Heart right ventricle (tissue), 16 donors: Measurements from ENCODE around the gene OSBPL5. TPM values are rescaled to one million over a fixed set of nuclear protein-coding genes. Genes with fewer than 3 reads are reported as not detected.

Experiments
- ATAC-seq, 8 donors: fragments of 200-7000 bp; cut with Tn5 transposase; one replicate each; pipeline ENCODE4 v1.9.1; 2020; ENCODE audit warnings: mild to moderate bottlenecking in 8 of 8, moderate library complexity in 8 of 8, moderate number of reproducible peaks in 1 of 8
- DNase-seq, 2 donors: peaks; one replicate each; pipeline ENCODE4 v3.0.0-alpha.2; 2020
- H3K27ac ChIP-seq, 10 donors: fragments of 200-600 bp; sonication (generic) in 2 of 10; one replicate each; pipeline versions ENCODE4 v1.5.0 to v1.8.0; 2020 to 2022; ENCODE audit warnings: mild to moderate bottlenecking in 3 of 10
- H3K27me3 ChIP-seq, 7 donors: fragments of 200-600 bp; one replicate each; pipeline ENCODE4 v1.8.0; 2021 to 2022; ENCODE audit warnings: mild to moderate bottlenecking in 2 of 7
- H3K36me3 ChIP-seq, 9 donors: fragments of 200-600 bp; sonication (generic) in 1 of 9; one replicate each; pipeline versions ENCODE4 v1.5.0 to v1.8.0; 2020 to 2022; ENCODE audit warnings: mild to moderate bottlenecking in 2 of 9
- H3K4me1 ChIP-seq, 9 donors: fragments of 200-600 bp; sonication (generic) in 1 of 9; one replicate each; pipeline versions ENCODE4 v1.5.0 to v1.8.0; 2020 to 2022; ENCODE audit warnings: mild to moderate bottlenecking in 4 of 9
- H3K4me3 ChIP-seq, 10 donors: fragments of 200-600 bp; sonication (generic) in 2 of 10; one replicate each; pipeline versions ENCODE4 v1.5.0 to v1.8.0; 2020 to 2022; ENCODE audit warnings: mild to moderate bottlenecking in 7 of 10, moderate library complexity in 2 of 10
- H3K9me3 ChIP-seq, 11 donors: fragments of 200-600 bp in 10 of 11; sonication (generic) in 2 of 11; one replicate each; pipeline versions ENCODE4 v1.5.0 to v1.8.0; 2013 to 2022; ENCODE audit warnings: mild to moderate bottlenecking in 2 of 11, control low read depth in 1 of 11, moderate library complexity in 1 of 11
- CTCF ChIP-seq, 9 donors: fragments of 200-600 bp; sonication (generic) in 2 of 9; IDR thresholded peaks; one replicate each; pipeline versions ENCODE4 v1.5.0 to v1.8.0; 2021 to 2022; ENCODE audit warnings: antibody characterized with exemption in 9 of 9, mild to moderate bottlenecking in 5 of 9, moderate library complexity in 1 of 9
- WGBS, 2 donors: extraction: QIAGEN DNeasy Blood & Tissue Kit; methylation state at CpG; one replicate each; pipeline ENCODE4 v1.1.7; 2013; ENCODE audit warnings: inconsistent platforms in 1 of 2; 5-methylcytosine and 5-hydroxymethylcytosine counted together
- intact Hi-C, 10 donors: fragments of 100-400 bp; cut with DNase I; formaldehyde crosslinking; loops; one replicate each; pipeline versions ENCODE4 v1.11.1 to v1.14.2; 2022
- polyA plus RNA-seq, 2 donors: library from polyadenylated mRNA; stranded (reverse); fragments of 200-250 nt; gene quantifications; one replicate each; pipeline ENCODE4 v1.2.3, GENCODE V29; 2013
- total RNA-seq, 10 donors: library from RNA; stranded (reverse); fragmentation: NEBNext Ultra II Directional in 3 of 10; extraction: Animal tissue kit (Norgen Biotek cat#: 25700) in 3 of 10; gene quantifications; one replicate each; pipeline versions ENCODE4 v1.2.1 to v1.2.4, GENCODE V29; 2021 to 2023
- donor health status: Arrhythmogenic right ventricular cardiomyopathy.
- donor health status: ischemic (EF 13 %, LVEDD 7.1; RV severe dilation, severe dysfunction).
- donor health status: healthy with polysubstance abuse.
- donor health status: DM: no; HTN: yes; CAD: no.
- donor health status: DM: no; HTN: no; CAD: no.
- donor health status: ischemic (EF 25% LVEDD 6.9; RV normal size, moderate dysfunction).
- donor health status: ischemic (EF 25% LVEDD 5.7; RV mildly dilated, moderate dysfunction).
- donor health status: healthy.
- donor health status: DM: yes; HTN: yes; CAD: no.
- donor health status: Ischemic cardiomyopathy.
- donor health status: ischemic (EF 35%, LVEDD 5.7; RV mildly dilated, moderate dysfunction).
- donor health status: nonischemic (EF 11% LVEDD 7.7; RV severe dilation, severe dysfunction).
- donor health status: DM: yes; HTN: yes; CAD: no.
- donor health status: PGD.
- donor health status: ischemic (EF 29% LVEDD 5.4; RV normal size, mild dysfunction).
- donor health status: nonischemic (EF 23%, LVEDD 6.1; RV moderate dilation, normal function).

Gene OSBPL5
- total and polyA plus RNA-seq, 12 donors = 10.4 to 18.7 (median 15.5) TPM

- DNase-seq (no peak), ATAC-seq (no peak)
- TF ChIP-seq CTCF (IDR thresholded peaks at IDR 0.05) = no peak
- intact Hi-C loops = no loop called here
- peaks cover 15 to 53% (median 42%) of the 10 kb centered on the region in 9 donors for H3K4me1 ChIP-seq
- H3K9me3 ChIP-seq = no peaks in the 10 kb centered on the region
- H3K27ac ChIP-seq = no peak overlapping the region
- no peaks in the 10 kb centered on the region for H3K27me3 ChIP-seq
- 77 to 81% methylated on average over 14 to 15 of the region's 15 CpGs for WGBS, 2 donors
- no peak overlapping the region for H3K4me3 ChIP-seq
- no peaks in the 10 kb centered on the region for H3K36me3 ChIP-seq
Observed at GRCh38 chr11:3139481-3140290, 25.4 kb downstream of the OSBPL5 start.

- ATAC-seq (no peak), DNase-seq (peak in 1 of 2 donors; percentile 13)
- no peaks in the 10 kb centered on the region for H3K9me3 ChIP-seq
- H3K4me1 ChIP-seq = peaks cover 15 to 59% (median 43%) of the 10 kb centered on the region in 9 donors
- intact Hi-C loops = no loop called here
- H3K4me3 ChIP-seq = no peak overlapping the region
- H3K27ac ChIP-seq = no peak overlapping the region
- H3K36me3 ChIP-seq = no peaks in the 10 kb centered on the region
- no peaks in the 10 kb centered on the region for H3K27me3 ChIP-seq
- TF ChIP-seq CTCF (IDR thresholded peaks at IDR 0.05) = no peak
- 60 to 67% methylated on average over 8 of the region's 8 CpGs for WGBS, 2 donors
Observed at GRCh38 chr11:3139086-3139440, 26.0 kb downstream of the OSBPL5 start.

- DNase-seq = peak in 1 of 2 donors; percentile 13
- peak overlapping the region in 4 of 10 donors; percentile 7 to 27 (median 8) for H3K27ac ChIP-seq
- no peak overlapping the region for H3K4me3 ChIP-seq
- H3K36me3 ChIP-seq = no peaks in the 10 kb centered on the region
- H3K27me3 ChIP-seq = no peaks in the 10 kb centered on the region
- peaks cover 17 to 65% (median 43%) of the 10 kb centered on the region in 9 donors for H3K4me1 ChIP-seq
- ATAC-seq = no peak
- peak in 1 of 9 donors; percentile 17 for TF ChIP-seq CTCF (IDR thresholded peaks at IDR 0.05)
- H3K9me3 ChIP-seq = no peaks in the 10 kb centered on the region
- intact Hi-C loops = no loop called here
- WGBS, 2 donors = 81 to 82% methylated on average over 28 of the region's 28 CpGs
Observed at GRCh38 chr11:3138178-3139085, 26.7 kb downstream of the OSBPL5 start.

GRCh38 chr11:3137486-3138177 is 27.5 kb downstream of the OSBPL5 start:
- peaks cover 17 to 66% (median 43%) of the 10 kb centered on the region in 9 donors for H3K4me1 ChIP-seq
- peak in 1 of 2 donors; percentile 18 for DNase-seq
- H3K4me3 ChIP-seq = no peak overlapping the region
- peak overlapping the region in 5 of 10 donors; percentile 7 to 27 (median 10) for H3K27ac ChIP-seq
- no peaks in the 10 kb centered on the region for H3K36me3 ChIP-seq
- no peak for ATAC-seq
- no peaks in the 10 kb centered on the region for H3K27me3 ChIP-seq
- TF ChIP-seq CTCF (IDR thresholded peaks at IDR 0.05) = no peak
- H3K9me3 ChIP-seq = no peaks in the 10 kb centered on the region
- 81 to 89% methylated on average over 17 of the region's 17 CpGs for WGBS, 2 donors
- intact Hi-C loops = no loop called here
